ENCODE measurements around the gene DNAH1. TPM values are rescaled to one million over a fixed set of nuclear protein-coding genes. Genes with fewer than 3 reads are reported as not detected.

Gene DNAH1
- total and polyA plus RNA-seq, 2 of the 13 experiments (the other 11 are each of a cell fraction or from before 2014, with no cell fraction given): 0.64 to 3.5 TPM

DNA sequence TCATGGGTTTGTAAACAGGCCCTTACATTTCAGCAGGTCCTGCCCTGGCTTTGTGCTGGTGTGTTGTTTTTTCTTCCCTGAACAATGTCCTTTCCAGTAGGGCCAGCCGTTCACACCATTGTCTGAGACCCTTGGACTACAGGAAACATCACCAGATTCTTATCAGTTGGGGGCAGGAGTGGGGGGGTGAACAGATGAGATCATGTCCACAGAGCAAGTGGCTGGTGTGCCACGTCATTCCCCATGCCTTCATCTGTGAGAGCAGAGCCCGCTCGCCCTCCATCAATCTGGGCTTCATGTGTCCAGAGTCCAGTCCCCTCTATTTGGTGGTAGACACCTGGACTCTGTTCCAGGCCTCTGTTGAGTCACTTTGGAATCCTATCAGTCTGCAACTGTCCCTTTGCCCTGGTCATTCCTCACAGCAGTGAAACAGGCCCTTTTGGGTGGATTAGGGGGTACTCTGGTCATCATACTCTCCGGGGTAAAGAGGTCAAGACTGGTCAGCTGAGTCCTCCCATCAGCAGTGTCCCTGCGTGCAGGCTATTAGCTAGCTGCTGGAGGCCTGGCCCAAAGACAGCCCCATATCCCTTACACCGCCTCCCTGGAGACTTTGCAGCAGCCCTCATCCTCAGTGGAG lies 113.8 kb downstream of the DNAH1 start (continued):
- TF ChIP-seq MYNN (CRISPR knock-in tag; IDR thresholded peaks at IDR 0.05; ENCODE audit: low read depth) (no peak), KAT7 (CRISPR knock-in tag; IDR thresholded peaks at IDR 0.05; ENCODE audit: borderline replicate concordance) (no peak), KDM4B (CRISPR knock-in tag; IDR thresholded peaks at IDR 0.05) (0 out of 2 replicates have a peak, but pooled peaks have one; percentile 40), FOXJ3 (CRISPR knock-in tag; IDR thresholded peaks at IDR 0.05; ENCODE audit: borderline replicate concordance) (peak; percentile 38; the same call in 1 of the 2 replicates), KDM3A (CRISPR knock-in tag; IDR thresholded peaks at IDR 0.05; ENCODE audit: low read depth) (0 out of 2 replicates have a peak, but pooled peaks have one; percentile 26), ZNF547 (CRISPR knock-in tag; IDR thresholded peaks at IDR 0.05) (peak; percentile 62; the same call in 1 of the 2 replicates), ONECUT2 (CRISPR knock-in tag; IDR thresholded peaks at IDR 0.05) (no peak), PRPF4 (IDR thresholded peaks at IDR 0.05; ENCODE audit: low read depth, low read length, poor library complexity, severe bottlenecking) (no peak)
- TF ChIP-seq, protein P1, sequence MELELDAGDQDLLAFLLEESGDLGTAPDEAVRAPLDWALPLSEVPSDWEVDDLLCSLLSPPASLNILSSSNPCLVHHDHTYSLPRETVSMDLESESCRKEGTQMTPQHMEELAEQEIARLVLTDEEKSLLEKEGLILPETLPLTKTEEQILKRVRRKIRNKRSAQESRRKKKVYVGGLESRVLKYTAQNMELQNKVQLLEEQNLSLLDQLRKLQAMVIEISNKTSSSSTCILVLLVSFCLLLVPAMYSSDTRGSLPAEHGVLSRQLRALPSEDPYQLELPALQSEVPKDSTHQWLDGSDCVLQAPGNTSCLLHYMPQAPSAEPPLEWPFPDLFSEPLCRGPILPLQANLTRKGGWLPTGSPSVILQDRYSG (CRISPR knock-in tag; IDR thresholded peaks at IDR 0.05): no peak
- TF ChIP-seq, protein P2, sequence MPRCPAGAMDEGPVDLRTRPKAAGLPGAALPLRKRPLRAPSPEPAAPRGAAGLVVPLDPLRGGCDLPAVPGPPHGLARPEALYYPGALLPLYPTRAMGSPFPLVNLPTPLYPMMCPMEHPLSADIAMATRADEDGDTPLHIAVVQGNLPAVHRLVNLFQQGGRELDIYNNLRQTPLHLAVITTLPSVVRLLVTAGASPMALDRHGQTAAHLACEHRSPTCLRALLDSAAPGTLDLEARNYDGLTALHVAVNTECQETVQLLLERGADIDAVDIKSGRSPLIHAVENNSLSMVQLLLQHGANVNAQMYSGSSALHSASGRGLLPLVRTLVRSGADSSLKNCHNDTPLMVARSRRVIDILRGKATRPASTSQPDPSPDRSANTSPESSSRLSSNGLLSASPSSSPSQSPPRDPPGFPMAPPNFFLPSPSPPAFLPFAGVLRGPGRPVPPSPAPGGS (CRISPR knock-in tag; IDR thresholded peaks at IDR 0.05): peak; percentile 45; the same call in 1 of the 2 replicates
- TF ChIP-seq, protein P3, sequence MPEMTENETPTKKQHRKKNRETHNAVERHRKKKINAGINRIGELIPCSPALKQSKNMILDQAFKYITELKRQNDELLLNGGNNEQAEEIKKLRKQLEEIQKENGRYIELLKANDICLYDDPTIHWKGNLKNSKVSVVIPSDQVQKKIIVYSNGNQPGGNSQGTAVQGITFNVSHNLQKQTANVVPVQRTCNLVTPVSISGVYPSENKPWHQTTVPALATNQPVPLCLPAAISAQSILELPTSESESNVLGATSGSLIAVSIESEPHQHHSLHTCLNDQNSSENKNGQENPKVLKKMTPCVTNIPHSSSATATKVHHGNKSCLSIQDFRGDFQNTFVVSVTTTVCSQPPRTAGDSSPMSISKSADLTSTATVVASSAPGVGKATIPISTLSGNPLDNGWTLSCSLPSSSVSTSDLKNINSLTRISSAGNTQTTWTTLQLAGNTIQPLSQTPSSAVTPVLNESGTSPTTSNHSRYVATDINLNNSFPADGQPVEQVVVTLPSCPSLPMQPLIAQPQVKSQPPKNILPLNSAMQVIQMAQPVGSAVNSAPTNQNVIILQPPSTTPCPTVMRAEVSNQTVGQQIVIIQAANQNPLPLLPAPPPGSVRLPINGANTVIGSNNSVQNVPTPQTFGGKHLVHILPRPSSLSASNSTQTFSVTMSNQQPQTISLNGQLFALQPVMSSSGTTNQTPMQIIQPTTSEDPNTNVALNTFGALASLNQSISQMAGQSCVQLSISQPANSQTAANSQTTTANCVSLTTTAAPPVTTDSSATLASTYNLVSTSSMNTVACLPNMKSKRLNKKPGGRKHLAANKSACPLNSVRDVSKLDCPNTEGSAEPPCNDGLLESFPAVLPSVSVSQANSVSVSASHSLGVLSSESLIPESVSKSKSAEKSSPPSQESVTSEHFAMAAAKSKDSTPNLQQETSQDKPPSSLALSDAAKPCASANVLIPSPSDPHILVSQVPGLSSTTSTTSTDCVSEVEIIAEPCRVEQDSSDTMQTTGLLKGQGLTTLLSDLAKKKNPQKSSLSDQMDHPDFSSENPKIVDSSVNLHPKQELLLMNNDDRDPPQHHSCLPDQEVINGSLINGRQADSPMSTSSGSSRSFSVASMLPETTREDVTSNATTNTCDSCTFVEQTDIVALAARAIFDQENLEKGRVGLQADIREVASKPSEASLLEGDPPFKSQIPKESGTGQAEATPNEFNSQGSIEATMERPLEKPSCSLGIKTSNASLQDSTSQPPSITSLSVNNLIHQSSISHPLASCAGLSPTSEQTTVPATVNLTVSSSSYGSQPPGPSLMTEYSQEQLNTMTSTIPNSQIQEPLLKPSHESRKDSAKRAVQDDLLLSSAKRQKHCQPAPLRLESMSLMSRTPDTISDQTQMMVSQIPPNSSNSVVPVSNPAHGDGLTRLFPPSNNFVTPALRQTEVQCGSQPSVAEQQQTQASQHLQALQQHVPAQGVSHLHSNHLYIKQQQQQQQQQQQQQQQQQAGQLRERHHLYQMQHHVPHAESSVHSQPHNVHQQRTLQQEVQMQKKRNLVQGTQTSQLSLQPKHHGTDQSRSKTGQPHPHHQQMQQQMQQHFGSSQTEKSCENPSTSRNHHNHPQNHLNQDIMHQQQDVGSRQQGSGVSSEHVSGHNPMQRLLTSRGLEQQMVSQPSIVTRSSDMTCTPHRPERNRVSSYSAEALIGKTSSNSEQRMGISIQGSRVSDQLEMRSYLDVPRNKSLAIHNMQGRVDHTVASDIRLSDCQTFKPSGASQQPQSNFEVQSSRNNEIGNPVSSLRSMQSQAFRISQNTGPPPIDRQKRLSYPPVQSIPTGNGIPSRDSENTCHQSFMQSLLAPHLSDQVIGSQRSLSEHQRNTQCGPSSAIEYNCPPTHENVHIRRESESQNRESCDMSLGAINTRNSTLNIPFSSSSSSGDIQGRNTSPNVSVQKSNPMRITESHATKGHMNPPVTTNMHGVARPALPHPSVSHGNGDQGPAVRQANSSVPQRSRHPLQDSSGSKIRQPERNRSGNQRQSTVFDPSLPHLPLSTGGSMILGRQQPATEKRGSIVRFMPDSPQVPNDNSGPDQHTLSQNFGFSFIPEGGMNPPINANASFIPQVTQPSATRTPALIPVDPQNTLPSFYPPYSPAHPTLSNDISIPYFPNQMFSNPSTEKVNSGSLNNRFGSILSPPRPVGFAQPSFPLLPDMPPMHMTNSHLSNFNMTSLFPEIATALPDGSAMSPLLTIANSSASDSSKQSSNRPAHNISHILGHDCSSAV (CRISPR knock-in tag; IDR thresholded peaks at IDR 0.05; ENCODE audit: borderline replicate concordance): no peak
- TF ChIP-seq, protein P4, sequence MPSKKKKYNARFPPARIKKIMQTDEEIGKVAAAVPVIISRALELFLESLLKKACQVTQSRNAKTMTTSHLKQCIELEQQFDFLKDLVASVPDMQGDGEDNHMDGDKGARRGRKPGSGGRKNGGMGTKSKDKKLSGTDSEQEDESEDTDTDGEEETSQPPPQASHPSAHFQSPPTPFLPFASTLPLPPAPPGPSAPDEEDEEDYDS (CRISPR knock-in tag; IDR thresholded peaks at IDR 0.05): peak; percentile 70; the same call in 1 of the 2 replicates
- TF ChIP-seq, protein P5, sequence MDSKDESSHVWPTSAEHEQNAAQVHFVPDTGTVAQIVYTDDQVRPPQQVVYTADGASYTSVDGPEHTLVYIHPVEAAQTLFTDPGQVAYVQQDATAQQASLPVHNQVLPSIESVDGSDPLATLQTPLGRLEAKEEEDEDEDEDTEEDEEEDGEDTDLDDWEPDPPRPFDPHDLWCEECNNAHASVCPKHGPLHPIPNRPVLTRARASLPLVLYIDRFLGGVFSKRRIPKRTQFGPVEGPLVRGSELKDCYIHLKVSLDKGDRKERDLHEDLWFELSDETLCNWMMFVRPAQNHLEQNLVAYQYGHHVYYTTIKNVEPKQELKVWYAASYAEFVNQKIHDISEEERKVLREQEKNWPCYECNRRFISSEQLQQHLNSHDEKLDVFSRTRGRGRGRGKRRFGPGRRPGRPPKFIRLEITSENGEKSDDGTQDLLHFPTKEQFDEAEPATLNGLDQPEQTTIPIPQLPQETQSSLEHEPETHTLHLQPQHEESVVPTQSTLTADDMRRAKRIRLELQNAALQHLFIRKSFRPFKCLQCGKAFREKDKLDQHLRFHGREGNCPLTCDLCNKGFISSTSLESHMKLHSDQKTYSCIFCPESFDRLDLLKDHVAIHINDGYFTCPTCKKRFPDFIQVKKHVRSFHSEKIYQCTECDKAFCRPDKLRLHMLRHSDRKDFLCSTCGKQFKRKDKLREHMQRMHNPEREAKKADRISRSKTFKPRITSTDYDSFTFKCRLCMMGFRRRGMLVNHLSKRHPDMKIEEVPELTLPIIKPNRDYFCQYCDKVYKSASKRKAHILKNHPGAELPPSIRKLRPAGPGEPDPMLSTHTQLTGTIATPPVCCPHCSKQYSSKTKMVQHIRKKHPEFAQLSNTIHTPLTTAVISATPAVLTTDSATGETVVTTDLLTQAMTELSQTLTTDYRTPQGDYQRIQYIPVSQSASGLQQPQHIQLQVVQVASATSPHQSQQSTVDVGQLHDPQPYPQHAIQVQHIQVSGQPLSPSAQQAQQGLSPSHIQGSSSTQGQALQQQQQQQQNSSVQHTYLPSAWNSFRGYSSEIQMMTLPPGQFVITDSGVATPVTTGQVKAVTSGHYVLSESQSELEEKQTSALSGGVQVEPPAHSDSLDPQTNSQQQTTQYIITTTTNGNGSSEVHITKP (CRISPR knock-in tag; IDR thresholded peaks at IDR 0.05; ENCODE audit: low read depth): peak; percentile 65; the same call in 1 of the 2 replicates
